T-cell (primary cell): ENCODE measurements around the gene PDC. TPM values are rescaled to one million over a fixed set of nuclear protein-coding genes. Genes with fewer than 3 reads are reported as not detected.
A peak's percentile ranks its signal among the peaks of the same experiment; 100 is the strongest.

Source experiments
- ATAC-seq, 4 experiments: fragments of 200-7000 bp in 3 of 4; fragments of 150-1000 bp in 1 of 4; cut with Tn5 transposase; replicated peaks in 1 of 4; 1 replicate in 3 of 4; 2 replicates in 1 of 4; pipeline ENCODE4 v1.10.0; 2021; ENCODE audit warnings: moderate library complexity in 3 of 4, mild to moderate bottlenecking in 2 of 4, moderate number of reproducible peaks in 1 of 4
- CTCF ChIA-PET, 2 donors: fragments of 300-600 bp; sonication (Branson Sonifier 250); formaldehyde crosslinking; loops; one replicate each; lab custom pipeline; 2022; ENCODE audit warnings: antibody characterized with exemption in 2 of 2; lab: Charles Lee
- POLR2A ChIA-PET, 2 donors: fragments of 300-600 bp; sonication (Branson Sonifier 250); formaldehyde crosslinking; loops; one replicate each; lab custom pipeline; 2022; ENCODE audit warnings: antibody characterized with exemption in 2 of 2; lab: Charles Lee
- DNase-seq, 35 experiments: peaks; one replicate each; pipeline versions ENCODE4 v3.0.0 to v3.0.0-alpha.2; 2013 to 2023
- H3K27ac ChIP-seq: one replicate; pipeline ENCODE4 v1.5.1; 2013; ENCODE audit warnings: low read length
- H3K27me3 ChIP-seq, 2 experiments: replicated peaks in 1 of 2; 1 replicate in 1 of 2; 2 replicates in 1 of 2; pipeline versions ENCODE4 v1.6.1 to v1.7.0; 2013; ENCODE audit warnings: low read length in 1 of 2, mixed read lengths in 1 of 2; ENCODE audit not compliant: control insufficient read depth in 2 of 2, insufficient read depth in 2 of 2; ENCODE audit errors: extremely low read depth in 1 of 2
- H3K36me3 ChIP-seq, 2 donors: 1 replicate in 1 of 2; 2 replicates in 1 of 2; pipeline versions ENCODE4 v1.6.1 to v1.7.0; 2013; ENCODE audit warnings: low read length in 1 of 2; ENCODE audit not compliant: control insufficient read depth in 2 of 2, insufficient read depth in 1 of 2; ENCODE audit errors: extremely low read depth in 1 of 2
- H3K4me1 ChIP-seq, 2 experiments: 1 replicate in 1 of 2; 2 replicates in 1 of 2; pipeline versions ENCODE4 v1.6.1 to v1.7.0; 2013; ENCODE audit warnings: low read length in 2 of 2, mixed read lengths in 1 of 2; ENCODE audit not compliant: insufficient read depth in 2 of 2, control insufficient read depth in 1 of 2; ENCODE audit errors: extremely low read depth in 1 of 2
- H3K4me3 ChIP-seq, 2 donors: 1 replicate in 1 of 2; 2 replicates in 1 of 2; pipeline versions ENCODE4 v1.5.1 to v1.7.0; 2013; ENCODE audit warnings: mild to moderate bottlenecking in 2 of 2, low read length in 1 of 2, moderate library complexity in 1 of 2; ENCODE audit not compliant: control insufficient read depth in 1 of 2; ENCODE audit errors: extremely low read depth in 1 of 2
- H3K9me3 ChIP-seq: 2 replicates; pipeline ENCODE4 v1.7.0; 2013
- H3K27ac Mint-ChIP-seq, 2 donors: one replicate each; pipeline ENCODE4 v1.8.0; 2020 to 2021; ENCODE audit warnings: mild to moderate bottlenecking in 2 of 2, mixed read lengths in 2 of 2
- H3K27me3 Mint-ChIP-seq, 2 donors: one replicate each; pipeline ENCODE4 v1.8.0; 2021 to 2022; ENCODE audit warnings: mixed read lengths in 2 of 2
- H3K36me3 Mint-ChIP-seq: one replicate; pipeline ENCODE4 v1.8.0; 2021; ENCODE audit warnings: mixed read lengths
- H3K4me1 Mint-ChIP-seq, 3 donors: one replicate each; pipeline ENCODE4 v1.8.0; 2020 to 2022; ENCODE audit warnings: mixed read lengths in 3 of 3, mild to moderate bottlenecking in 1 of 3
- H3K4me3 Mint-ChIP-seq, 3 donors: one replicate each; pipeline ENCODE4 v1.8.0; 2020 to 2022; ENCODE audit warnings: mild to moderate bottlenecking in 3 of 3, mixed read lengths in 3 of 3, moderate library complexity in 3 of 3
- H3K9me3 Mint-ChIP-seq, 3 donors: one replicate each; pipeline ENCODE4 v1.8.0; 2020 to 2022; ENCODE audit warnings: mixed read lengths in 3 of 3
- WGBS: methylation state at CpG from one replicate; pipeline ENCODE4 v1.1.5; 2013; ENCODE audit warnings: missing lambda C conversion rate; ENCODE audit not compliant: insufficient coverage; 5-methylcytosine and 5-hydroxymethylcytosine counted together
- total RNA-seq, 35 experiments: library from RNA in 6 of 35; stranded (reverse) in 6 of 35; fragments of 120-200 nt in 1 of 35; gene quantifications; one replicate each; pipeline versions ENCODE4 v1.2.1 to v1.2.4 and lab custom pipeline; 2013 to 2026

The PDC gene
- total RNA-seq, 5 donors from 2014 or later (not counting 1 experiment from before 2014, with no cell fraction given): not detected

DNA sequence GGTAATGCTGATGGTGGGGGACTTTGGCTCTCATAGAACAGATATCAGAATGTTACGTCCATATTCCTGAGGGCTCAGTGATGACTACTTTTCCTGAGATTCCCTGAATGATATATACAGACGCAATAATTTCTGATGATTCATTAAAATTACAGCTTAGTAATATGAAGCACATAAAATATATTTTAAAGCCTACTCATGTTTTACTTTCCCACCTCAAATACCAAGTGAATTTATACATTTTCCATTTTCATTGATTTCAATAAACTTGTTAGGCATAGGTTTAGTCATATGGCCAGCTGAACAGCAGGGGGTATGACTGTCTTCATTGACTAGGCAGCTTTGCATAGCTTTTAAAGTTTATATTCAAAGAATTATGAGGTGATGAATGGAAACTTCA, 26.2 kb upstream of the PDC start:
- no peak overlapping the region for H3K27ac Mint-ChIP-seq
- CTCF ChIA-PET: interaction anchor here (0.6 to 1.5 kb wide), 2 partner anchors 497 to 501 kb away, joined by 3 to 6 read pairs; no protein-coding TSS in a partner anchor
- POLR2A ChIA-PET: no interaction called here

GRCh38 chr1:186486061-186486460, 25.1 kb upstream of the PDC start:
- H3K27me3 Mint-ChIP-seq: peaks cover 0 to 2% of the 10 kb centered on the region in 2 donors
- no peak overlapping the region for H3K27ac Mint-ChIP-seq
- DNase-seq (no peak), ATAC-seq (no peak)
- no peak overlapping the region for H3K4me3 Mint-ChIP-seq
- H3K9me3 Mint-ChIP-seq: no peaks in the 10 kb centered on the region
- no peaks in the 10 kb centered on the region for H3K36me3 Mint-ChIP-seq
- no peaks in the 10 kb centered on the region for H3K4me1 Mint-ChIP-seq
- no peak overlapping the region for H3K27ac ChIP-seq
- CTCF ChIA-PET: no interaction called here
- H3K9me3 ChIP-seq: no peaks in the 10 kb centered on the region
- H3K4me1 ChIP-seq: no peaks in the 10 kb centered on the region
- POLR2A ChIA-PET: no interaction called here
- H3K27me3 ChIP-seq: no peaks in the 10 kb centered on the region
- no CpG with 5 or more reads among the region's 1 CpG for WGBS
- no peaks in the 10 kb centered on the region for H3K36me3 ChIP-seq
- H3K4me3 ChIP-seq: no peak overlapping the region

More for the DNA sequence above, 26.2 kb upstream of the PDC start:
- H3K4me1 ChIP-seq: no peaks in the 10 kb centered on the region
- H3K27ac ChIP-seq: no peak overlapping the region
- Mint-ChIP-seq H3K4me1 (no peaks in the 10 kb centered on the region), H3K4me3 (no peak overlapping the region), H3K27me3 (peaks cover 0 to 2% of the 10 kb centered on the region in 2 donors), H3K9me3 (no peaks in the 10 kb centered on the region), H3K36me3 (no peaks in the 10 kb centered on the region)
- H3K27me3 ChIP-seq: no peaks in the 10 kb centered on the region
- no peak for ATAC-seq
- no peaks in the 10 kb centered on the region for H3K36me3 ChIP-seq
- H3K4me3 ChIP-seq: no peak overlapping the region
- DNase-seq: no peak
- no CpG with 5 or more reads among the region's 2 CpGs for WGBS
- no peaks in the 10 kb centered on the region for H3K9me3 ChIP-seq

GRCh38 chr1:186483561-186483960, 22.6 kb upstream of the PDC start:
- DNase-seq (no peak), ATAC-seq (no peak)
- Mint-ChIP-seq H3K36me3 (no peaks in the 10 kb centered on the region), H3K4me1 (no peaks in the 10 kb centered on the region), H3K9me3 (no peaks in the 10 kb centered on the region), H3K4me3 (no peak overlapping the region), H3K27ac (no peak overlapping the region), H3K27me3 (peaks cover 0 to 2% of the 10 kb centered on the region in 2 donors)
- ChIA-PET CTCF (no interaction called here), POLR2A (interaction anchor here in 1 of 2 donors (0.5 kb wide), 1 partner anchor 26 kb away, joined by 3 read pairs; no protein-coding TSS in a partner anchor)
- Histone ChIP-seq H3K4me3 (no peak overlapping the region), H3K27me3 (no peaks in the 10 kb centered on the region), H3K4me1 (no peaks in the 10 kb centered on the region), H3K36me3 (no peaks in the 10 kb centered on the region), H3K9me3 (no peaks in the 10 kb centered on the region), H3K27ac (no peak overlapping the region)
- no CpG with 5 or more reads among the region's 2 CpGs for WGBS

DNA sequence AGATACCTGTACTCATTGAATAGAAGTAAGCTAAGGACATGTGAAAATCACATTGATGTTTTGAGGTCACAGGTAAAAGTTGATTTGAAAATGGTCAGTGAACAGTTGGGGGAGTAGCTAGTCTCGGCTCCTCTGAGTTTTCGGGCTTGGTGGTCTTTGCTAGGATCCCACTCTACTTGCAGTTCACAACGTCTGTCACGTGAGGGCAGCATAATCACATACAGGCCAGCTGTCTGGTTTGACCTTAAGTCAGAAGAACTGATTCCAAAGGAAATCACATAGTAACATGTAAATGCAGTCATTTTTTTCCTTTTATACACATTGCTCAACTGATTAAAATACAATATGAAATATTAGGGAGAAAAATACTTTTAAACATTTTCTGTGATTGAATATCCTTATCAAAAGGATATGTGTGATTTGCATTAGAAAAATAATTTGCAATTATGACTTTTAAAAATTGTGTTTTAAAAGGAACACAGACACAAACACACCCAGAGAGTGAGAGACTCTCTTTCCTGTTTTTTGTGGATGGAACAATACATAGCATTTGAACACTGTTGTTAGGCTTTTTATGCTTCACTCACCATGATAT, 21.8 kb upstream of the PDC start:
- H3K9me3 ChIP-seq: no peaks in the 10 kb centered on the region
- H3K27me3 ChIP-seq: no peaks in the 10 kb centered on the region
- no peaks in the 10 kb centered on the region for H3K9me3 Mint-ChIP-seq
- no peak overlapping the region for H3K27ac Mint-ChIP-seq
- no peak overlapping the region for H3K4me3 ChIP-seq
- WGBS: 0% methylated on average over 1 of the region's 4 CpGs
- POLR2A ChIA-PET: no interaction called here
- peaks cover 0 to 2% of the 10 kb centered on the region in 2 donors for H3K27me3 Mint-ChIP-seq
- H3K27ac ChIP-seq: no peak overlapping the region
- CTCF ChIA-PET: interaction anchor here (1.0 to 1.1 kb wide), 2 partner anchors 503 to 504 kb away, joined by 3 to 7 read pairs; no protein-coding TSS in a partner anchor
- no peak overlapping the region for H3K4me3 Mint-ChIP-seq
- H3K4me1 ChIP-seq: no peaks in the 10 kb centered on the region
- H3K36me3 Mint-ChIP-seq: no peaks in the 10 kb centered on the region
- H3K4me1 Mint-ChIP-seq: no peaks in the 10 kb centered on the region
- no peaks in the 10 kb centered on the region for H3K36me3 ChIP-seq
- DNase-seq (peak in 22 of 35 experiments; percentile 0 to 50 (median 12)), ATAC-seq (peak in 1 of 4 experiments; percentile 54)

DNA sequence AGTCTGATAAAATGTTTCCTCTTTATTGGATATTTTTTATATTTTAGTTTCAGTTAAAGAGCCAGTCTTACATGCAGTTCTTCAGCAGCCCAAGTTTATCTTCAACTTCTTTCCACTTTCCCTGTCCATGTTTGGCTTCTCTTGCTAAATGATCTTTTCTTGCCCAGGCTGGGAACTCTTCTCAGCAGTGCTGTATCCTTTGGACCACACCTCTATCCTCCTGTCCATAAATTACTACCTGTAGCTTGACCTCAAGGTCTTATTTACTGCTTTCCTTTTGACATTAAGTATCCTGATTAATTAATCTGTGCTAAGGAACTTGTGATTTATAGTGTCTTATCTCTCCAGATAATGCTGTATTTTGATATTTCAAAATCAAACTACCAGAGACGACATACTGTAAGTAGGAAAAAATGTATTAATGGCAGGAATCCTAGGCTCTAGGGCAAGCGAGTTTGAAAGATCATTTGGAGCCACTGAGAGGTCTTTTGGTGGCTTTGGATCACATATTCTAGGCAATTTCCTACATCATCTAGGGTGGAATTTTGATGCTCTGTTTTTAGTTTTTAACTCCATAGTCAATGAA, 20.5 kb upstream of the PDC start:
- no peak for DNase-seq
- Histone ChIP-seq H3K4me1 (no peaks in the 10 kb centered on the region), H3K27me3 (no peaks in the 10 kb centered on the region), H3K27ac (no peak overlapping the region), H3K9me3 (no peaks in the 10 kb centered on the region), H3K4me3 (no peak overlapping the region), H3K36me3 (no peaks in the 10 kb centered on the region)
- H3K27ac Mint-ChIP-seq: no peak overlapping the region
- no peaks in the 10 kb centered on the region for H3K4me1 Mint-ChIP-seq
- ChIA-PET CTCF (no interaction called here), POLR2A (no interaction called here)
- no CpG with 5 or more reads among the region's 2 CpGs for WGBS
- peaks cover 0 to 2% of the 10 kb centered on the region in 2 donors for H3K27me3 Mint-ChIP-seq
- no peaks in the 10 kb centered on the region for H3K9me3 Mint-ChIP-seq
- ATAC-seq: no peak
- no peaks in the 10 kb centered on the region for H3K36me3 Mint-ChIP-seq
- no peak overlapping the region for H3K4me3 Mint-ChIP-seq

DNA sequence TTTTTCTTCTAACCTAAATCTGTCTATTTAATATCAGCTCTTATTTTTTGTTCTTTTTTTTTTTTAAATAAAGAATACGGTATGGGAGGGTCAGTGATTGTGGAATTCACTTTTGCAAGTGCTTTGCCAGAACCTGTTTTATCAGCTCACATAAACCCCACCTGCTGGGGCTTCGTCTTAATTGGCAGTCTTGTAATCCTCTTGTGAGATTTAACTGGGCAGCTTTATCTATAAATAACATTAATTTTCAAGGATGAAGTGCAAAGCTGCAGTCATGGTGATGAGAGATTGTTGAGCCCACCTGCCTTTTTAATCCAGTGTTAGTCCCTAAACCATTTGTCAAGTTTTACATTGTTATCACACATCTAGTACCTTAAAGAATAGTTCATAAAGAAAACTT, 18.2 kb upstream of the PDC start:
- H3K9me3 ChIP-seq: no peaks in the 10 kb centered on the region
- H3K4me1 ChIP-seq: no peaks in the 10 kb centered on the region
- no peaks in the 10 kb centered on the region for H3K4me1 Mint-ChIP-seq
- DNase-seq (no peak), ATAC-seq (no peak)
- H3K36me3 ChIP-seq: no peaks in the 10 kb centered on the region
- POLR2A ChIA-PET: no interaction called here
- no peak overlapping the region for H3K27ac Mint-ChIP-seq
- H3K27me3 ChIP-seq: no peaks in the 10 kb centered on the region
- no peaks in the 10 kb centered on the region for H3K27me3 Mint-ChIP-seq
- H3K4me3 ChIP-seq: no peak overlapping the region
- WGBS: no CpG with 5 or more reads among the region's 2 CpGs
- CTCF ChIA-PET: interaction anchor here in 1 of 2 donors (0.6 to 0.7 kb wide), 2 partner anchors 37 to 101 kb away, joined by 3 read pairs; no protein-coding TSS in a partner anchor
- H3K27ac ChIP-seq: no peak overlapping the region
- no peak overlapping the region for H3K4me3 Mint-ChIP-seq
- no peaks in the 10 kb centered on the region for H3K36me3 Mint-ChIP-seq
- H3K9me3 Mint-ChIP-seq: no peaks in the 10 kb centered on the region
